GM23248 (cell line): Measurements from ENCODE around the gene NAALADL2.

ENCODE experiments used
- EZH2 ChIP-seq: fragments of 200-600 bp; sonication (generic); IDR thresholded peaks from 2 replicates; pipeline ENCODE4 v1.6.1; 2018; ENCODE audit warnings: antibody characterized with exemption, mild to moderate bottlenecking; ENCODE audit not compliant: insufficient read depth, poor library complexity, severe bottlenecking
- EZH2phosphoT487 ChIP-seq: fragments of 200-600 bp; sonication (generic); IDR thresholded peaks from 2 replicates; pipeline ENCODE4 v1.6.1; 2018; ENCODE audit warnings: antibody characterized with exemption, moderate library complexity, mild to moderate bottlenecking, low read depth; ENCODE audit not compliant: insufficient read depth

DNA sequence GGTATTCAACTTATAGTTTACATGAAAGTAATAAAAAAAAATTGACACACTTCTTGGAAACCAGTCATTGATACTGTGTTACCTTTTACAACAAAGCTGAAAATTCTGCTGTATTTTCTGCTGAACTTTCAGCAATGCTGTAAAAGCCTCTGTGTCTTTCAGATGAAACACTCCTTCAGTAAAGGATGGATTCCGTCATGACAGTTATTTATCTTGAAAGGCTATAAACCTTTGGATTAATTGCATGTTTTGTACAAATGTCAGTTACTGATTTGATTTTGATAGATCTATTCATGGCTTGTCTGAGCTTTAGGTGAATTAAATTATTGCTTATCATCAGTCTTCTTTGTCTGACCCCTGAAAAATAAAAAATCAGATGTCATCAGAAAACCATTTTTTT lies 355.1 kb downstream of the NAALADL2 start:
- TF ChIP-seq EZH2 (no peak), EZH2phosphoT487 (no peak)
